Measurements from ENCODE around the gene PKDCC. TPM values are rescaled to one million over a fixed set of nuclear protein-coding genes. Genes with fewer than 3 reads are reported as not detected.

PKDCC gene
- polyA plus RNA-seq, 1 donor (not counting 4 experiments of a cell fraction or from before 2014, with no cell fraction given), result not detected

GRCh38 chr2:42106257-42106816 lies 58.5 kb downstream of the PKDCC start:
- Histone ChIP-seq H3K27me3 (ENCODE audit: control insufficient read depth, extremely low read depth, insufficient read depth, low read length) (no peaks in the 10 kb centered on the region), H3K9me1 (ENCODE audit: control insufficient read depth, extremely low read depth, insufficient read depth, low read length) (no peaks in the 10 kb centered on the region), H3K27ac (ENCODE audit: control insufficient read depth, insufficient read depth, low read length) (no peak overlapping the region), H3K36me3 (ENCODE audit: control insufficient read depth in 2 of 2, extremely low read depth in 1 of 2, insufficient read depth in 2 of 2, low read length in 2 of 2) (no peaks in the 10 kb centered on the region), H3K4me2 (ENCODE audit: control insufficient read depth, extremely low read depth, insufficient read depth, low read depth, low read length) (no peak overlapping the region), H3K4me1 (ENCODE audit: control insufficient read depth, extremely low read depth, insufficient read depth, low read length) (peaks cover 7% of the 10 kb centered on the region), H4K20me1 (ENCODE audit: control insufficient read depth, extremely low read depth, insufficient read depth, low read length) (no peaks in the 10 kb centered on the region), H3K79me2 (ENCODE audit: control insufficient read depth, insufficient read depth, low read length) (no peaks in the 10 kb centered on the region), H2AFZ (ENCODE audit: control insufficient read depth, low read length) (no peak overlapping the region), H3K4me3 (ENCODE audit: control insufficient read depth in 2 of 3, extremely low read depth in 1 of 3, insufficient read depth in 2 of 3, low read depth in 1 of 3, low read length in 3 of 3) (no peak overlapping the region), H3K9me3 (ENCODE audit: control insufficient read depth, low read depth, low read length) (no peaks in the 10 kb centered on the region), H3K9ac (ENCODE audit: control insufficient read depth, extremely low read depth, insufficient read depth, low read length) (no peak overlapping the region)
- TF ChIP-seq EZH2 (IDR thresholded peaks at IDR 0.05; ENCODE audit: low read length), result no peak
- no peak for TF ChIP-seq CTCF (optimal IDR thresholded peaks at IDR 0.05 in 1 of 3, IDR thresholded peaks at IDR 0.05 in 1 of 3, conservative IDR thresholded peaks at IDR 0.05 in 1 of 3; ENCODE audit: extremely low read depth in 1 of 3, insufficient read depth in 2 of 3, low read length in 3 of 3)
- DNase-seq (ENCODE audit: low read depth, low spot score) (no peak), FAIRE-seq (no peak)
- dilution Hi-C loops (cut with MboI; ENCODE audit: extremely low pct_ligation_motif_present, low sequenced_read_pairs), result no loop called here

- Histone ChIP-seq H3K79me2 (ENCODE audit: control insufficient read depth, insufficient read depth, low read length) (no peaks in the 10 kb centered on the region), H3K9me1 (ENCODE audit: control insufficient read depth, extremely low read depth, insufficient read depth, low read length) (no peaks in the 10 kb centered on the region), H3K36me3 (ENCODE audit: control insufficient read depth in 2 of 2, extremely low read depth in 1 of 2, insufficient read depth in 2 of 2, low read length in 2 of 2) (no peaks in the 10 kb centered on the region), H2AFZ (ENCODE audit: control insufficient read depth, low read length) (no peak overlapping the region), H4K20me1 (ENCODE audit: control insufficient read depth, extremely low read depth, insufficient read depth, low read length) (no peaks in the 10 kb centered on the region), H3K27me3 (ENCODE audit: control insufficient read depth, extremely low read depth, insufficient read depth, low read length) (no peaks in the 10 kb centered on the region), H3K27ac (ENCODE audit: control insufficient read depth, insufficient read depth, low read length) (no peak overlapping the region), H3K4me2 (ENCODE audit: control insufficient read depth, extremely low read depth, insufficient read depth, low read depth, low read length) (no peak overlapping the region), H3K4me3 (ENCODE audit: control insufficient read depth in 2 of 3, extremely low read depth in 1 of 3, insufficient read depth in 2 of 3, low read depth in 1 of 3, low read length in 3 of 3) (no peak overlapping the region), H3K4me1 (ENCODE audit: control insufficient read depth, extremely low read depth, insufficient read depth, low read length) (no peaks in the 10 kb centered on the region), H3K9me3 (ENCODE audit: control insufficient read depth, low read depth, low read length) (no peaks in the 10 kb centered on the region), H3K9ac (ENCODE audit: control insufficient read depth, extremely low read depth, insufficient read depth, low read length) (no peak overlapping the region)
- no peak for TF ChIP-seq CTCF (optimal IDR thresholded peaks at IDR 0.05 in 1 of 3, IDR thresholded peaks at IDR 0.05 in 1 of 3, conservative IDR thresholded peaks at IDR 0.05 in 1 of 3; ENCODE audit: extremely low read depth in 1 of 3, insufficient read depth in 2 of 3, low read length in 3 of 3)
- no peak for TF ChIP-seq EZH2 (IDR thresholded peaks at IDR 0.05; ENCODE audit: low read length)
- FAIRE-seq, result no peak
- DNase-seq (ENCODE audit: low read depth, low spot score), result no peak
- dilution Hi-C loops (cut with MboI; ENCODE audit: extremely low pct_ligation_motif_present, low sequenced_read_pairs), result no loop called here
These were observed 59.6 kb downstream of the PKDCC start for GRCh38 chr2:42107249-42108042.

Other genes starting within 250 kb of the PKDCC start
- gene EML4, start 121.3 kb downstream of the PKDCC start, polyA plus RNA-seq, result 23.6 to 36.4 TPM (median 30.2 TPM) in 3 replicates

All from keratinocyte (primary cell).